T-helper 17 cell (primary cell): ENCODE measurements around the gene DLG1. TPM values are rescaled to one million over a fixed set of nuclear protein-coding genes. Genes with fewer than 3 reads are reported as not detected.

Experiments used
- ATAC-seq: fragments of 150-1000 bp; cut with Tn5 transposase; 2 replicates; pipeline ENCODE4 v1.10.0; 2021; ENCODE audit warnings: mild to moderate bottlenecking, moderate library complexity
- DNase-seq, 3 donors: peaks; one replicate each; pipeline versions ENCODE4 v3.0.0 to v3.0.0-alpha.2; 2020 to 2021
- H3K9me3 ChIP-seq: one replicate; pipeline ENCODE4 v1.7.0; 2013; ENCODE audit warnings: low read length, mild to moderate bottlenecking; ENCODE audit not compliant: control insufficient read depth, poor library complexity, severe bottlenecking
- H3K27ac Mint-ChIP-seq: one replicate; pipeline ENCODE4 v1.8.0; 2022; ENCODE audit warnings: mild to moderate bottlenecking, moderate library complexity, mixed read lengths
- H3K27me3 Mint-ChIP-seq: one replicate; pipeline ENCODE4 v1.8.0; 2022; ENCODE audit warnings: mixed read lengths
- H3K36me3 Mint-ChIP-seq: one replicate; pipeline ENCODE4 v1.8.0; 2022; ENCODE audit warnings: low read depth, mixed read lengths
- H3K4me1 Mint-ChIP-seq: one replicate; pipeline ENCODE4 v1.8.0; 2022; ENCODE audit warnings: mild to moderate bottlenecking, mixed read lengths
- H3K4me3 Mint-ChIP-seq: one replicate; pipeline ENCODE4 v1.8.0; 2022; ENCODE audit warnings: mild to moderate bottlenecking, moderate library complexity, mixed read lengths
- total RNA-seq, 4 donors: library from RNA in 2 of 4; stranded (reverse) in 2 of 4; gene quantifications; one replicate each; pipeline ENCODE4 v1.2.3 and lab custom pipeline; 2022 to 2026

The DLG1 gene
- total RNA-seq, 2 donors from 2014 or later = 87.5 to 99.7 TPM

- Mint-ChIP-seq H3K27ac (no peak overlapping the region), H3K27me3 (no peaks in the 10 kb centered on the region), H3K4me3 (no peak overlapping the region), H3K4me1 (peaks cover 8% of the 10 kb centered on the region), H3K36me3 (peaks cover 15% of the 10 kb centered on the region)
- ATAC-seq (no peak), DNase-seq (no peak)
- H3K9me3 ChIP-seq = peaks cover 2% of the 10 kb centered on the region
These were observed 158.8 kb downstream of the DLG1 start for GRCh38 chr3:197139586-197139985.

DNA sequence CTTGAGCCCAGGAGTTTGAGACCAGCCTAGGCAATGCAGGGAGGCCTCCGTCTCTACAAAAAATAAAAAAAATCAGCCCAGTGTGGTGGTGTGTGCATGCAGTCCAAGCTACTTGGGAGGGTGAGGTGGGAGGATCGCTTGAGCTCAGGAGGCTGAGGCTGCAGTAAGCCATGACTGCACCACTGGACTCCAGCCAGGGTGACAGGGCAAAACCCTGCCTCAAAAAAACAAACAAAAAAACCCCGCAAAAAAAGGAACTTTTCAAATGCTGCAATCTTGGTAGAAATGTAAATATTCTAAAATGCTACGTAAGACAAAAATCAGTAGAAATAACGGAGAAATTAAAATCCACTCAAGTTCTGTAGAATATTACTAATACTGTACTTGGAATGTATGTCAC lies 160.7 kb downstream of the DLG1 start:
- peaks cover 2% of the 10 kb centered on the region for H3K4me1 Mint-ChIP-seq
- H3K36me3 Mint-ChIP-seq = peaks cover 13% of the 10 kb centered on the region
- H3K27ac Mint-ChIP-seq = no peak overlapping the region
- ATAC-seq (no peak), DNase-seq (no peak)
- no peak overlapping the region for H3K4me3 Mint-ChIP-seq
- peaks cover 2% of the 10 kb centered on the region for H3K9me3 ChIP-seq
- no peaks in the 10 kb centered on the region for H3K27me3 Mint-ChIP-seq

- Mint-ChIP-seq H3K4me3 (no peak overlapping the region), H3K36me3 (peaks cover 16% of the 10 kb centered on the region), H3K27me3 (no peaks in the 10 kb centered on the region), H3K27ac (no peak overlapping the region), H3K4me1 (peaks cover 2% of the 10 kb centered on the region)
- no peak for ATAC-seq
- DNase-seq = no peak
- peaks cover 2% of the 10 kb centered on the region for H3K9me3 ChIP-seq
These were observed 161.7 kb downstream of the DLG1 start for GRCh38 chr3:197136744-197137143.

- peaks cover 17% of the 10 kb centered on the region for H3K36me3 Mint-ChIP-seq
- H3K27me3 Mint-ChIP-seq = no peaks in the 10 kb centered on the region
- no peak for DNase-seq
- H3K4me3 Mint-ChIP-seq = no peak overlapping the region
- H3K4me1 Mint-ChIP-seq = peaks cover 2% of the 10 kb centered on the region
- no peak overlapping the region for H3K27ac Mint-ChIP-seq
- H3K9me3 ChIP-seq = peaks cover 2% of the 10 kb centered on the region
- ATAC-seq = no peak
These were observed 163.2 kb downstream of the DLG1 start for GRCh38 chr3:197135212-197135611.

- Mint-ChIP-seq H3K4me3 (no peak overlapping the region), H3K36me3 (peaks cover 22% of the 10 kb centered on the region), H3K27ac (no peak overlapping the region), H3K27me3 (no peaks in the 10 kb centered on the region), H3K4me1 (peaks cover 4% of the 10 kb centered on the region)
- H3K9me3 ChIP-seq = peaks cover 2% of the 10 kb centered on the region
- DNase-seq (no peak), ATAC-seq (no peak)
These were observed 165.4 kb downstream of the DLG1 start for GRCh38 chr3:197132916-197133530.

DNA sequence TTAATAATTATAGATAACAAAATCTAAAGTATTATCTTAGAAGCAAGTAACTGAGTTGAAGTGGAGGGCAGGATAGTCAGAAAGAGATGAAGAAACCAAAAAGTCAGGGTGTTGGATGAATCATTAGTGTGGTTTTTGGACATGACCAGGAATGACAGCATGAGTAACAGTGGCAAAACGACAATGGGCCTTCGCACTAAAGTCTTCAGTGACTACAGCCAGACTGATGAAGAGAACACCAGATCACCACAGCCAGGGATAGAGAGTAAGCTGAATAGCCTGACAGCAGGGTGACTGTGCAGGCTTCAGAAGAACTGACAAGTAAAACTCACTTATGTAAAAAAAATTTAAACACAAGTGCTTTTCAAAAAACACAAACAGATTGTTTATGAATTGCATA lies 172.8 kb downstream of the DLG1 start:
- H3K27me3 Mint-ChIP-seq = no peaks in the 10 kb centered on the region
- H3K9me3 ChIP-seq = no peaks in the 10 kb centered on the region
- peaks cover 12% of the 10 kb centered on the region for H3K4me1 Mint-ChIP-seq
- H3K36me3 Mint-ChIP-seq = peaks cover 18% of the 10 kb centered on the region
- no peak overlapping the region for H3K4me3 Mint-ChIP-seq
- no peak for DNase-seq
- ATAC-seq = no peak
- H3K27ac Mint-ChIP-seq = no peak overlapping the region

DNA sequence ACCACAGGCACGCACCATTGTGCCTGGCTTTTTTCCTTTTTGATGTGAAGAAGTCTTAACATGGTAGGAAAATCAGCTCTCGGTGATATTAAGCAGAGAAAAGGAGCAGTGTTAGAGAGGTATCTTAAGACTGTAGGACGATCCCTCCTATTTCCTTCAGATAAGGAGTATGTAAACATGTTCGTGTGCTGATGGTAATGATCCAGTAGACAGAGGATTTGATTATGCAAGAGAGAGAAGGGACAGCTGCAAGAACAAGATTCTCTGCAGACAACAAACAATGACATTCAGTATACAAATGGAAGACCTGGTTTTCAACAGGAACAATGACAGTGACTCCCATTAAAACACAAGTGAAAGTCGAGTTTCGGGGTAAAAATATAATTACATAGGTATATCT lies 173.7 kb downstream of the DLG1 start:
- ATAC-seq (no peak), DNase-seq (no peak)
- no peaks in the 10 kb centered on the region for H3K9me3 ChIP-seq
- H3K27ac Mint-ChIP-seq = no peak overlapping the region
- H3K4me3 Mint-ChIP-seq = no peak overlapping the region
- H3K4me1 Mint-ChIP-seq = peaks cover 12% of the 10 kb centered on the region
- no peaks in the 10 kb centered on the region for H3K27me3 Mint-ChIP-seq
- H3K36me3 Mint-ChIP-seq = peaks cover 18% of the 10 kb centered on the region

DNA sequence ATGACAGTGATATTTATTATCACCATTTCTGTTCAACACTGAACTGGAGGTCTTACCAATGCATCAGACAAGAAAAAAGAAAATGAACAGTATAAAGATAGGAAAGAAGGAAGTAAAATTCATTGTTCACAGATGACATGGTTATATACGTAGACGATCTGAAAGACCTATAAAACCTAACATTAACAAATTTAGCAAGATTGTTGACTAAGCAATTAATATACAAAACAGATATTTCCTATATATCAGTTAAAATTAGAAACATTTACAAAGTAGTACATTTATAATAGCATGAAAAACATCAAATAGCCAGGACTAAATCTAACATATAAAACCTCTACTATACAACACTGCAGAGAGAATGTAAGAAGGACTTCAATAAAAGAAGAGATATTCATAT lies 176.0 kb downstream of the DLG1 start:
- H3K9me3 ChIP-seq = no peaks in the 10 kb centered on the region
- H3K27ac Mint-ChIP-seq = no peak overlapping the region
- H3K4me1 Mint-ChIP-seq = peaks cover 9% of the 10 kb centered on the region
- H3K27me3 Mint-ChIP-seq = no peaks in the 10 kb centered on the region
- H3K36me3 Mint-ChIP-seq = peaks cover 13% of the 10 kb centered on the region
- H3K4me3 Mint-ChIP-seq = no peak overlapping the region
- no peak for ATAC-seq
- DNase-seq = no peak

GRCh38 chr3:197117114-197117513 lies 181.3 kb downstream of the DLG1 start:
- H3K4me1 Mint-ChIP-seq = no peaks in the 10 kb centered on the region
- no peak for DNase-seq
- H3K27me3 Mint-ChIP-seq = no peaks in the 10 kb centered on the region
- H3K36me3 Mint-ChIP-seq = no peaks in the 10 kb centered on the region
- no peak for ATAC-seq
- H3K4me3 Mint-ChIP-seq = no peak overlapping the region
- H3K27ac Mint-ChIP-seq = no peak overlapping the region
- H3K9me3 ChIP-seq = no peaks in the 10 kb centered on the region

DNA sequence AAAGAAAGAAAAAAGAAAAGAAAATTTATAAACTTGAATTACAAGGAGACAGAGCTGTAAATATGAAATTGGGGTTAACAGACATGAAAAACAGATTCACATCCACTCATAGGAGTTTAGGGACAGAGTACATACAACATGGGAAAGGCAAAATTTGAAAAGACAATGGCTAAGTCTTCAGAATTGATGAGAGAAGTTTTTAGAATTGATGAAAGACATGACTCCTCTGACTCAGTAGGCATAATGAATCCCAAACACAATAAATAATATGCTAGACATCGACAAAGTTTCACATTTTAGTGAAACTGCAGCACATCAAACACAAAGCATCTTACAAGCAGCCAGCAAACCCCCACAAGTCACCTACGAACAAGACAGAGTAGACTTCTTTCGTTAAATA lies 184.4 kb downstream of the DLG1 start:
- no peaks in the 10 kb centered on the region for H3K9me3 ChIP-seq
- ATAC-seq (no peak), DNase-seq (no peak)
- Mint-ChIP-seq H3K27me3 (no peaks in the 10 kb centered on the region), H3K36me3 (peaks cover 7% of the 10 kb centered on the region), H3K27ac (no peak overlapping the region), H3K4me3 (no peak overlapping the region), H3K4me1 (no peaks in the 10 kb centered on the region)

GRCh38 chr3:197111685-197112084 lies 186.7 kb downstream of the DLG1 start:
- H3K4me3 Mint-ChIP-seq = no peak overlapping the region
- no peak overlapping the region for H3K27ac Mint-ChIP-seq
- H3K36me3 Mint-ChIP-seq = peaks cover 7% of the 10 kb centered on the region
- DNase-seq = no peak
- no peak for ATAC-seq
- no peaks in the 10 kb centered on the region for H3K9me3 ChIP-seq
- no peaks in the 10 kb centered on the region for H3K27me3 Mint-ChIP-seq
- H3K4me1 Mint-ChIP-seq = no peaks in the 10 kb centered on the region

GRCh38 chr3:197105786-197106185 lies 192.6 kb downstream of the DLG1 start:
- DNase-seq (no peak), ATAC-seq (no peak)
- H3K4me1 Mint-ChIP-seq = peaks cover 3% of the 10 kb centered on the region
- no peaks in the 10 kb centered on the region for H3K27me3 Mint-ChIP-seq
- no peak overlapping the region for H3K4me3 Mint-ChIP-seq
- H3K9me3 ChIP-seq = no peaks in the 10 kb centered on the region
- no peak overlapping the region for H3K27ac Mint-ChIP-seq
- H3K36me3 Mint-ChIP-seq = peaks cover 6% of the 10 kb centered on the region

GRCh38 chr3:197104738-197105137 lies 193.7 kb downstream of the DLG1 start:
- ATAC-seq (no peak), DNase-seq (no peak)
- Mint-ChIP-seq H3K36me3 (peaks cover 3% of the 10 kb centered on the region), H3K27ac (no peak overlapping the region), H3K4me1 (peaks cover 3% of the 10 kb centered on the region), H3K27me3 (no peaks in the 10 kb centered on the region), H3K4me3 (no peak overlapping the region)
- H3K9me3 ChIP-seq = no peaks in the 10 kb centered on the region

DNA sequence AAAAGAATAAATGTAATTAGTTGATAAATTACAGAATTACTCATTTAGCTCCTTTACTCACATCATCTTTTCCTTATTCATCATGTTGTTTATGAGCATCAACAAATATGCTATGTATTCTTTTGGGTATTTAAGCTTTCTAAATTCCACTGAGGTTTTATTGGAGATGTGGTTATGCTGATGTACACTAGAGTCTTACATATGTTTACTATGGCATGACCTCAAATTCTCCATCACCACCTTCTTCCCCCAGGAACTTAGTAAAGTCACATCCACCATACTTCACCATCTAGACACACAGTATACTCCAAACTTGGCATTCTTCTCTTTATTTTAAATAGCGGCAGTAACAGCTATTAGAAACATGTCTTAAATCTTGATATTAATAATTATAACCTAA lies 194.6 kb downstream of the DLG1 start:
- Mint-ChIP-seq H3K27me3 (no peaks in the 10 kb centered on the region), H3K4me1 (peaks cover 3% of the 10 kb centered on the region), H3K36me3 (peaks cover 5% of the 10 kb centered on the region), H3K4me3 (no peak overlapping the region), H3K27ac (no peak overlapping the region)
- no peaks in the 10 kb centered on the region for H3K9me3 ChIP-seq
- no peak for ATAC-seq
- no peak for DNase-seq
